GM12892 (cell line): ENCODE data around the gene RIN3.

Experiments used
- DNase-seq: peaks from one replicate; pipeline ENCODE4 v3.0.0; 2011; ENCODE audit not compliant: insufficient read length
- FAIRE-seq: peaks from 2 replicates; lab custom pipeline; 2011; peaks lifted over from hg19 to GRCh38; lab: Jason Lieb, UNC
- POLR2A ChIP-seq: IDR thresholded peaks from 2 replicates; pipeline ENCODE4 v1.6.1; 2011; ENCODE audit warnings: low read depth, low read length, control low read depth
- POLR2AphosphoS5 ChIP-seq: IDR thresholded peaks from 2 replicates; pipeline ENCODE4 v1.6.1; 2011; ENCODE audit warnings: low read depth, low read length, control low read depth
- TAF1 ChIP-seq: IDR thresholded peaks from 2 replicates; pipeline ENCODE4 v1.6.1; 2011; ENCODE audit warnings: low read depth, mild to moderate bottlenecking, control low read depth, low read length, borderline replicate concordance

The RIN3 gene

DNA sequence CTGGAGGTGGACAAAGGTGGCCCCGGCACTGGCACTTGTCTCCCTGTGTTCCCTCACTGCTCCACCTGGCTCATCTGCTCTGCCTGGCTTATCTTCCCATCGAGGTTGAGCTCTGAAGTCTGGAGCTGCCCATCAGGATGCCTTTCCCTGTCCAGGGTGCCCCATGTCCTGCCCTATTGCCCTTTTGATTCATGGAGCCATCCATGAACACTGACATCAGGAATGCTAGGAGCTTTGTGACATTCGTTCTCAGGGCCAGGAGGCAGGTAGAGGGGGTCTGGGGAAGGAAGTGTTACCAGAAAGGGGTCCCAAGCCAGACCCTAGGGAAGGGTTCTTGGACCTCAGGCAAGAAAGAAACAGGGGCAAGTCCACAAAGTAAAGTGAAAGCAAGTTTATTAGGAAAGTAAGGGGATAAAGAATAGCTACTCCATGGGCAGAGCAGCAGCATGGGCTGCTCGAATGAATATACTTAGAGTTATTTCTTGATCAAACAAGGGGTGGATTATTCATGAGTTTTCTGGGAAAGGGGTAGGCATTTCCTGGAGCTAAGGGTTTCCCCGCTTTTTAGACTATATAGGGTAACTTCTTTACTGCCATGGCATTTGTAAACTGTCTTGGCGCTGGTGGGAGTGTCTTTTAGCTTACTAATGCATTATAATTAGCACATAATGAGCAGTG, 51.6 kb downstream of the RIN3 start:
- no peak for TF ChIP-seq POLR2AphosphoS5
- TF ChIP-seq TAF1 = no peak
- TF ChIP-seq POLR2A = no peak
- FAIRE-seq (no peak), DNase-seq (no peak)

DNA sequence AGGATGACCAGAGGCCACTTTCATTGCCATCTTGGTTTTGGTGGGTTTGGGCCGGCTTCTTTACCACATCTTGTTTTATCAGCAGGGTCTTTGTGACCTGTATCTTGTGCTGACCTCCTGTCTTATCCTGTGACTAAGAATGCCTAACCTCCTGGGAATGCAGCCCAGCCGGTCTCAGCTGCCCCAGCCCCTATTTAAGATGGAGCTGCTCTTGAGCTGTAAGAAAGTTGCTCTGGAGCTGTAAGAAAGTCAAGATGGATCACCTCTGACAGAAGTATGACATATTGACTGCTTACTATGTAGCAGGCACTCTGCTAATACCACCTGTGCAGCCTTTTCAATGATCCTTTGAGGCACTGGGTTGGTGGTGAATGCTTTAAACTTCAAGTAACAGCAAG, 52.1 kb downstream of the RIN3 start:
- DNase-seq = no peak
- TF ChIP-seq POLR2A = no peak
- no peak for TF ChIP-seq TAF1
- no peak for TF ChIP-seq POLR2AphosphoS5
- FAIRE-seq = no peak

- DNase-seq (no peak), FAIRE-seq (no peak)
- TF ChIP-seq TAF1 = no peak
These were observed 53.7 kb downstream of the RIN3 start for GRCh38 chr14:92567173-92567725.

GRCh38 chr14:92568621-92569479, 55.3 kb downstream of the RIN3 start:
- FAIRE-seq (peak; percentile 85), DNase-seq (peak; percentile 42)
- no peak for TF ChIP-seq POLR2AphosphoS5
- TF ChIP-seq POLR2A = no peak
- no peak for TF ChIP-seq TAF1

GRCh38 chr14:92570674-92571262, 57.2 kb downstream of the RIN3 start:
- TF ChIP-seq POLR2A (no peak), POLR2AphosphoS5 (no peak), TAF1 (no peak)
- DNase-seq (no peak), FAIRE-seq (no peak)

GRCh38 chr14:92572050-92572449, 58.5 kb downstream of the RIN3 start:
- DNase-seq = no peak
- TF ChIP-seq POLR2A (no peak), POLR2AphosphoS5 (no peak), TAF1 (no peak)
- FAIRE-seq = no peak

GRCh38 chr14:92573761-92574498, 60.3 kb downstream of the RIN3 start:
- FAIRE-seq = peak; percentile 62
- no peak for DNase-seq
- TF ChIP-seq TAF1 = no peak

DNA sequence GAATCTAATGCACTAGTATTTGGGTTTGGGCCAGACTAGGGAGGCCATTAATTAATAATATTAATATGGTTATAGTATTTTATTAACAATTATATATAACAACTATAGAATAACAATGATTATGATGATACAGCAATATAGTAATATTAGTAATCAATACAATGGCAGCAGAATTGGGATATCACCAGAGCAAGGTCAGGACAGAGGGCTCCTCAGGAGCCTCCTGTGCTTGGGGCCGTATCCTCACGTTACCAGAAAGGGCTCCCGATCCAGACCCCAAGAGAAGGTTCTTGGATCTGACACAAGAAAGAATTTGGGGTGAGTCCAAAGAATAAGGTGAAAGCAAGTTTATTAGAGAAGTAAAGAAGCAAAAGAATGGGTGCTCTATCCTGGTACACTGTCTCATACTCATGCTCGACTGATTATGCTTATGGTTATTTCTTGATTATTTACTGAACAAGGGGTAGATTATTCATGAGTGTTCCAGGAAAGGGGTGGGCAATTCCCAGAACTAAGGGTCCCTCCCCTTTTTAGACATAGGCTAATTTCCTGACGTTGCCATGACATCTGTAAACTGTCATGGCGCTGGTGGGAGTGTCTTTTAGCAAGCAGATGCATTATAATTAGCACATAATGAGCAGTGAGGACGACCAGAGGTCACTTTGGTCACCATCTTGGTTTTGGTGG, 61.6 kb downstream of the RIN3 start:
- FAIRE-seq (no peak), DNase-seq (no peak)
- peak; percentile 43; the same call in 1 of the 2 replicates for TF ChIP-seq POLR2A
- TF ChIP-seq POLR2AphosphoS5 = peak; percentile 50
- TF ChIP-seq TAF1 = no peak

DNA sequence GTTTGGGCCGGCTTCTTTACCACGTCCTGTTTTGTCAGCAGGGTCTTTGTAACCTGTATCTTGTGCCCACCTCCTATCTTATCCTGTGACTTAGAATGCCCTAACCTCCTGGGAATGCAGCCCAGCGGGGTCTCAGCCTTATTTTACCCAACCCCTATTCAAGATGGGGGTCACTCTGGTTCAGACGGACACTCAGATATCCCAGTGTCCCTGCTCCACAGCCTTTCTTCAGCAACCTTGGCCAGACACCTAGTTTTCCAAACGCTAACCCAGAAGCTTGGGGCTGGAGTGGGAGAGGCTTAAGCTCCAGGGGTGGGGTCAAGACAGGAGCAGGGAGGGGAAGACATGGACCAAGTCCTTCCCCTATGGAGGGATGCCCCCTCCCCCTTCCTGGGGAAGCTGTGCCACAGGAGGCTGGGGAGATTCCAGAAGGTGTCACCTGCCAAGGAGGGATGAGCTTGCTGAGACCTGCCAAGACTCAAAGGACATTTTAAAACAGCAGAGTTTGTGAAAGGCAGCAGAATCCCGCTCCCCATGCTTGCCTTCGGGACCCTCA, 62.2 kb downstream of the RIN3 start:
- DNase-seq = no peak
- TF ChIP-seq TAF1 (no peak), POLR2AphosphoS5 (no peak), POLR2A (no peak)
- no peak for FAIRE-seq

GRCh38 chr14:92577321-92577742, 63.8 kb downstream of the RIN3 start:
- 0 out of 2 replicates have a peak, but pooled peaks have one; percentile 26 for TF ChIP-seq POLR2A
- no peak for TF ChIP-seq TAF1
- no peak for TF ChIP-seq POLR2AphosphoS5
- peak; percentile 94 for FAIRE-seq
- DNase-seq = peak; percentile 41
